Mucosa of gallbladder (tissue), 1 donor: Measurements from ENCODE around the gene TMEM272. TPM values are rescaled to one million over a fixed set of nuclear protein-coding genes. Genes with fewer than 3 reads are reported as not detected.
A peak's percentile ranks its signal among the peaks of the same experiment; 100 is the strongest.
"Not testable (repeated sequence)": the region's sequence is repeated elsewhere in the genome, so short reads cannot be mapped to it uniquely, and the experiment has no call there.

ENCODE experiments used
- DNase-seq: peaks from one replicate; pipeline ENCODE4 v3.0.0-alpha.2; 2020; ENCODE audit warnings: low spot score
- total RNA-seq: library from RNA; stranded (reverse); gene quantifications from one replicate; pipeline ENCODE4 v1.2.1, GENCODE V29; 2021
- donor health status: DM: no; HTN: no; CAD: no.

The TMEM272 gene
- total RNA-seq, 1 donor from 2014 or later = 1.0 TPM

- DNase-seq = no peak
Measured at GRCh38 chr13:51825165-51825592, 19.8 kb downstream of the TMEM272 start.

- DNase-seq = not testable (repeated sequence)
Measured at GRCh38 chr13:51824712-51825111, 20.3 kb downstream of the TMEM272 start.

- no peak for DNase-seq
Measured at GRCh38 chr13:51823863-51824262, 21.1 kb downstream of the TMEM272 start.

DNA sequence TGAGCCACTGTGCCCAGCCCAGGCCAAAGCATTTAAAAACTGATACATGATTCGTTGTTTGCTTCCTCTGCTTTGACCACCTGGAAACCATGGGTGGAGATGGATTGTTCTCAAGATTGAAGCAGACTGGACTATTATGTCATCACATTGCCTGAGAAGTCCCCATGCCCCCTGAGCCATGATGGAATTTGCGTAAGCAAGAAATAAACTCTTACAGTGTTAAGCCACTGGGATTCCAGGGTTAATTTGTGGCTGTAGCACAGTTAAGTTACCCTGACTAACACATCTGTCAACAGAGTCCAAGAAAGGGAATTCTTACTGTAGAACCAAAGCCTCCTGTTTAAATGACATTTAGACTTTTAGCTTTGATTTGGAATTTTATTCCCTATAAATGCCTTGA lies 21.6 kb downstream of the TMEM272 start:
- no peak for DNase-seq

DNA sequence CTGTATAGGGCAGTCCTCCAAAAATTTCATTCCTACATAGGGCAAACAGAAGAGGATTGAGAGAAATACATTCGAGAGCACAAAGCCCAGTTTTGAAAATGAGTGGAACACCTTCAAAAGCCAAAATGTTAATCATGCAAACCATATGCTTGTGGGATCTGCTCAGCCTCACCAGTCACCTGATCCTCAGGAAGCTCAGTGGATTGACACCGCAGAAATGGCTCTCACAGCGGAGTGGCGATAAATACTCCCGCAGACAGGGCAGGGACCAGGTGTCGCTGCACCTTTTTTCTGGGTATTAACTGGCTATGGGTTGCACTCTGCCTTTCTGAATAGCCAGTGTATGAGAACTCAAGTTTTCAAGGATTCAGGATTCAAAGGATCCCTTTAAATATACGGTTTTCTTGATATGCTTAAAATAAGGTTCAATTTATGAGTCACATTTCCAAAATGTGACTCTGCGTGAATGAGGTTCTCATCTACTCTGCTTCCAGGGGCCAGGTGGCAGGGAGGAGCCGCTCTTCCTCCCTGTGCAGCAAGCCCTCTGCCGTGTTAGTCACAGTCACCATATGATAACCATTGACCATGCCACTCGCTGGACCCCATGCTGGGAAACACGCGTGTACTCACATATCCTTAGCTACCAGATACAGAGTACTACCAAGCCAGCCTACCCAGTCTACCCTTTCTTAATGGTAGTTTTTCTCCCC lies 22.7 kb downstream of the TMEM272 start:
- no peak for DNase-seq

GRCh38 chr13:51821606-51822005 lies 23.4 kb downstream of the TMEM272 start:
- DNase-seq = no peak

GRCh38 chr13:51820016-51820597 lies 24.9 kb downstream of the TMEM272 start:
- no peak for DNase-seq

GRCh38 chr13:51819544-51819943 lies 25.4 kb downstream of the TMEM272 start:
- no peak for DNase-seq

DNA sequence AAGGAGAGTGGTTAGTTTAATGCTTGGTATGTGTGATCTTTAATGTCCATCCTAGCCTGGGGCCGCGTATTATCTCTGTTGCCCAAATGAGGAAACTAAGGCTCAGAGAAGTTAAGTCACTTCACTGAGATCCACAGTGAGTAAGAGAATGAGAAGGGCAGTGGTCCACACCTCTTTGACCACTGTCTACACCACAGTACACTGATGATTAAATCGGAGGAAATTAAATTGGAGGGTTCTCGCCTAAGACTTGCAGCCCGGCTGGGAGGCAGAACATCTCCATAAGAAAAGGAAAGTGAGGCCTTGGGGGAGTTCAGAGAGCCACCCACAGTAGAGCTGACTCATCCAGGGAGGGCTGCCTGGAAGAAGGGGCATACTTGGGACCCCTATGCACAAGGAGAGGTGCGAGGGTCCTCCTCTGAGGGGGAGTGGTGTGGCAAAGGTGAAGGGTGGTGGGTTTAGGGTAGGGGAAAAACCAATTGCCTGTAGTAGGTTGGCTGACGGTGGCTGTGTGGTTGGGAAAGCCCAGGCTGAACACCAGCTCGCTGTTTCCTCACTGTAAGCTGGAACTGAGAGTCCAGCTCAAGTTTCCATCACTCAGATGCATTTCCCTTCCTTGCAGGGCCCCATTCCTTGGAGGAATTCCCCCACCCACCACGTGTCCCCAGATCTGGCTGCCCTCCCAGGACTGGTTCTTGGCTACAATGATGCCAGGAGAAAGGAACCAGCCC lies 26.0 kb downstream of the TMEM272 start:
- DNase-seq = no peak

DNA sequence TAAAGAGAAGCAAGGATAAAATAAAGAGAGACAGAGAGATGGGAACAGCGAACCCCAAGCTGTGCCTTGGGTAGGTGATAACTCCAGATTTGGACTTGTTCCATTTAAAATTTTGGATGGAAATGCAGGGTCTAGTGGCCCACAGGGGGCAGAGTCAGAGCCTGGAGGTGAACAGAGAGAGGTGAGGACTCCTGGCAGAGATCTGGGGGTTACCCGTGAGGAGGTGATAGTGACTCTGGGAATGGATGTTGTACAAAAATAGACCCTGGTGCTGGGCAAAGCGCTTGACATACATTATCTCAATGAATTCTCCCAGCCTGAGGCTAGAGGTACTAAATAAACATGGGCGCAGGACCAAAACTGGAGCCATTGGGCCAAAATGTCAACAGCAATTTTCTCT lies 26.7 kb downstream of the TMEM272 start:
- DNase-seq = no peak

DNA sequence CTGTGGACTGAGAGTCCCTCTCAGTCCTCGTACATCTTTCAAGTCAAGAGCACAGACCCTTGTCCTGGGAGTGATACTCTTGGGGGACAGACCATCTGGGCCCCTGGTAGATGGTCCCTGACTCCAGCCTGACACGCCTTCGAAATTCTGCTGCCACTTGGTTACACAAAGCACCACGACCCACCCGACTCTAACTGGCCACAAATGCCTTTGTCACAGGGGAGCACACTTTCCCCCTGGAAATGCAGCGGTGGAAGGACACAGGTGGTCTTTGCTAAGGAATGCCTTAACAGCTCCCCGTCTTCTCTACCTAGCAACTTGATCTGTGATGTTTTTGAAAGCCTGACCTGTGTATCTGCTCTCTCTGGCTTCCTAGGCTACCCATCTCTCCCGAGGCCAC lies 27.3 kb downstream of the TMEM272 start:
- DNase-seq = no peak

DNA sequence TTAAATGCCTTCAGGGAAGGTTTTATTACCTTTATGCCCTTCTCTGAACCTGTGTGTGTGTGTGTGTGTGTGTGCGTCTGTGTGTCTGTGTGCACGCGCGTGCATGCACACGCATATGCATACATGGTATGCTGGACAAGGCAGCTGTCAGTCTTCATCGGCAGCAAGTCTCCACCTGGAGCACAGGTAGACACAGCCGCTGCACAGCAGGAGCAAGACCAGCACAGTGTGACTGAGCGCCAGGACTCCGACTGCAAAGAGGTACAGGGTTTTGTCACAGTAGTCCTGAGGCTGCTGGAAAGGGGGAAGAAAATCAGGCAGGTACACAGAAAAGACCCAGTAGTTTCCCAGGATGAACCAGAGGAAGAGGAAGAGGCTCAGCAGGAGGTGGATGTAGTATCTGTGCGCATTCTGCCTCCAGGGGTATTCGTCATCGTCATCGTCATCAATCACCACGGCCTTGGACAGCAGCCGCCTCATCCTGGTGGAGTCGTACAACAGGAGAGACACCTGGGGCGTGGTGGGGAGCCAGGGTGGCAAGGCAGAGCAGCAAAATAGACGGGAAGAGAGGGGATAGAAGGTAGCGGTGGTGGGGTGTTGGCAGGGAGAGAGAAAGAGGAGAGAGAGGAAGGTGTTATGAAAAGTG lies 28.2 kb downstream of the TMEM272 start:
- no peak for DNase-seq

DNA sequence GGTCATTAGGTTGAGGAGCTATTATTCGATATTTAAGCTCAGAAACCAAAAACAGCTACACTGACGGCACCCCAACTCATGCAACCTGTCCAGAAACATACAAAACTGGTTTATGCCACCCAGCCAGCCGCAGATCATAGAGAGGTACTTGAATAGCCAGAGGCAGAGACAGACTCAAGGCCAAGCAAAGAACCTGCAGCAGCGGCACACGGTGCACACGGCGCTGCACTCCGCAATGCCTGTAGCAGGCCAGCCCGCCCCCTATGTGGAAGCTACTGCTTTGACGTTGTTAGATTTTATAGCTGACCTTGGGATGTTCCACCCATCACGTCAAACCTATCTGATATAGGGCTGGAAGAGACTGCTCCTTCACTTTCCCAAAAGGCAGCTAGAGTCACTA lies 29.1 kb downstream of the TMEM272 start:
- no peak for DNase-seq

GRCh38 chr13:51814825-51815650 lies 29.9 kb downstream of the TMEM272 start:
- peak; percentile 67 for DNase-seq

- no peak for DNase-seq
Measured at GRCh38 chr13:51814071-51814470, 30.9 kb downstream of the TMEM272 start.

DNA sequence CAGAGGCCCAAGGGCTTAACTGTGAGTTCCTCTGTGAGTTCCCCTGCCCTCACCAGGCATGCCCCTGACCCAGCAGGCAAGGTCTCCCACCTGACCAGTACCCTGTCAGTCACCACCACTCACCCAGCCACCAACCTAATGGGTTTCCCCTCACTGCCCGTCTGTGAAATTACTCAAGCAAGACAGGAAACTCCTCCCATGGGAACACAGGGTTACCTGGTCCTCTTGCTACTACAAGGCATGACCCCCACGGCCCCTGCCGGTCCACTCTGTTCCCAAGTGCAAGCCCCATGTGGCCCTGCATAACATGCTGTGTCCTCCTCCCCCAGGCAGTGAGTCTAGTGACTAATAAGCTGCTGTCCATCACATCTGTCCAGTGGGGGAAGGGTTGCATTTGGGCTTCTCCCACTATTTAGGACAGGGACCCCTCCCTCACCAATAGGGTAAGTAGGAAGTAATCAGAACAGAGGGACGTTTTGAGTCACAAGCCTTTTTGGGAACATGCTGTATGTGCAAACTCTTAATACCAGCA lies 33.0 kb downstream of the TMEM272 start:
- no peak for DNase-seq

- no peak for DNase-seq
Measured at GRCh38 chr13:51811046-51811445, 33.9 kb downstream of the TMEM272 start.

DNA sequence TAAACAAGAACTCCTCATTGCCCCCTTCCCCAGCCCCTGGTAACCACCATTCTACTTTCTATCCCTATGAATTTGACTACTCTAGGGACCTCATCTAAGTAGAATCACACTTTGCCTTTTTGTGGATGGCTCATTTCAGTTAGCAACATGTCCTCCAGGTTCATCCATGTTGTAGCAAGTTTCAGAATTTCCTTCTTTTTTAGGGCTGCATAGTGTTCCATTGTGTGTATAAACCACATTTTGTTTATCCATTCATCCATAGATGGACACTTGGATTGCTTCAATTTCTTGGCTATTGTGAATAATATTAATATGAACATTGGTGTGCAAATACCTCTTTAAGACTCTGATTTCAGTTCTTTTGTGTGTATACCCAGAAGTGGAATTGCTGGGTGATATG lies 36.2 kb downstream of the TMEM272 start:
- no peak for DNase-seq

DNA sequence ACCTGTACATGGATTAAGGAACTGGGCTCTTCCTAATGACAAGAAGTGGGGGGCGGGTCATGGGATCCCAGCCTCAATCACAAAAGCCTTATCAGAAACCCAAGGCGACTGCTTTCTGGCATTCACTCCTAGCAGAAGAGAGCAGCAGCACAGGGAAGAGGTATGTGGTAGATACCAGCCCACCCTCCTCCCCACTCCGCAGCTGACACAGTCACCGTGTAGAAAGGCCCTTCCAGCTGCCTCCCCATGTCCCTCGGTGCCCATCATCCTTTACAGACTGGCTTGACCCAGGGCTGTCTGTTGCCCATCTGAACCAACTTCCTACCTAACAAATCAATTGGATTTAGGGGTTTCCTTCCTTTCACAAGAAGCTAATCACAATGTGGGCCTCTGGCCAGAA lies 37.9 kb downstream of the TMEM272 start:
- DNase-seq = no peak

- DNase-seq = no peak
Measured at GRCh38 chr13:51806566-51806965, 38.4 kb downstream of the TMEM272 start.

DNA sequence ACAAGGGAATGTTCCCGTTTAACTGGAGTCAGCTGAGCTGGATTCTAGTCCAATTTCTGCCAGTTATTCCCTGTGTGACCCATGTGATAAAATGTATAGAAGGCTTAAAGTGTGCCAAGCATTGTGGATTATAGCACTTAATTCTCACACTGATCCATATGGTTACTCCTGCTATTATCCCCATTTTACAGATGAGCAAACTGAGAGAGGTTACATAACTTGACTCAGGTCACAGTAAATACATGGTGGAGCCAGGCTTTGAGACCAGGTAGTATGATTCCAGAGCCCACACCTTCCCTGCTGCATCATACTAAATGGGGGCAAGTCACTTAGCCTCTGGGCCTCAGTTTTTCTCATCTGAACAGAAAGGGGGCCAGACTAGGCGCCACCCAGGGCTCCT lies 39.1 kb downstream of the TMEM272 start:
- DNase-seq = no peak
